HG03469 (cell line): Measurements from ENCODE around the gene HACD1.

Experiments used
- ATAC-seq: cut with Tn5 transposase; IDR thresholded peaks from one replicate; pipeline ENCODE4 v1.9.1; 2021; ENCODE audit warnings: mild to moderate bottlenecking, moderate library complexity, moderate number of reproducible peaks; ENCODE audit not compliant: unreplicated experiment

Gene HACD1, protein sequence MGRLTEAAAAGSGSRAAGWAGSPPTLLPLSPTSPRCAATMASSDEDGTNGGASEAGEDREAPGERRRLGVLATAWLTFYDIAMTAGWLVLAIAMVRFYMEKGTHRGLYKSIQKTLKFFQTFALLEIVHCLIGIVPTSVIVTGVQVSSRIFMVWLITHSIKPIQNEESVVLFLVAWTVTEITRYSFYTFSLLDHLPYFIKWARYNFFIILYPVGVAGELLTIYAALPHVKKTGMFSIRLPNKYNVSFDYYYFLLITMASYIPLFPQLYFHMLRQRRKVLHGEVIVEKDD

GRCh38 chr10:17617031-17617911, at the start of gene HACD1:
Gene HACD1 (minus strand): TSS chr10:17617374. CDS start chr10:17617339, 35 bp downstream.
- ATAC-seq, result peak; percentile 46

DNA sequence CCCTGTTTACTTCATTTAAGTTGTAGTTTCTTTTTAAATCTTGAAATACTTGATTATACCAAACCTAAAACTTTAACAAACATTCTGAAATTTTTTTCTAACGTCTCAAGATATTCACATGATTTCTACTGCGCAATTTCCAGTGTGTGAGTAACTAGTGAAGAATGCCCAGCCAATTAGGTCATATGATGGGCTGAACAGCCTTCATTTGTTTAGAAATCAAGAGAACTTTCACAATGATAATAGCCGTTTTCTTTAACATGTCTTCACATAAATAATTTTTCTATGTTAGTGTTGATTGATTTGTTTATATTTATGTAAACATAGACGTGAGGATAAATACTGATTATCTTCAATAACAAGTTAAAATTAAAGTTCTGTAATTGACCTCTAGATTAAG, 48.6 kb upstream of the HACD1 start:
- ATAC-seq, result no peak

GRCh38 chr10:17663450-17663849, 46.3 kb upstream of the HACD1 start:
- no peak for ATAC-seq

DNA sequence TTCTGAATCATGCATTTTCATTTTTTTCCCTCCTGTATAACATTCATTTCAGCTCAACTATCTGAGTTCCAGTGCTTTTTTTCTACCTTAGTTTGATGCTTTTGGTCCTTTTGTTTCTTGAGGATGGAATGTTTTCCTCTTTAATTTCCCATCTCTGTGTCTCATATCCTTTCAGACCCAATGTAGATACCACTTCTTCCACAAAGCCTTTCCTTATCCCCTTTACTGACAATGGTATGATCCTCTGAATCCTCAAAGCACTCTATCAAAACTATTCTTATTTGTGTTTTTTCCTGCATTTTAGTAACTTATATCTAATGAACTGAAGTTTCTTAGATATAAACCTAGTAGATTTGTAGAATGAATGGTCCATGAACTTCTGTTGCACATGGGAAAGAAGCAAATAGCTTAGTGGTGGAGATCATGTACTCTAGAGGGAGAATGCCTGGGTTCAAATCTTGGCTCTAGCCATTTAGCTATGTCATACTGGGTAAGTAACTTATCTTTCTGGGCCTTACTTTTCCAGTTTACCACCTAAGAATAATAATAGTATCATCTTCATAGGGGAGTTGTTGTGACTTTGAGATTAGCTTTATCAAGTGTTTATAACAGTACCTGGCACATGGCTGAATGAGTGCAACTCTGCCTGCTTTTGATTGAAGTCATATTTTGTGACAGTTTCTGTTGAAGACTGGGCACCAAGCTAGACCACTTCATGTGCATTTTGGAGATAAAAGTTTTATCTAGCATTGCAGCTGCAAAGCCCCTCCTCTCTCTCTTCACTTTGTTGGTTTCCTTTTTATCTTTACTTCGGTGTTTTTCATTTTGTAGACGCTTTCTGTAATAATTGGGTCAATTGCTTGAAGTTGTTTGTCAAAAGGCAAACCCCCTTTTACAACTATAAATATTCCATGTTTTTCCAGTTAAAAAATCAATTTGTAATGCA, 45.3 kb upstream of the HACD1 start:
- no peak for ATAC-seq

GRCh38 chr10:17661510-17661909, 44.3 kb upstream of the HACD1 start:
- ATAC-seq, result no peak

- no peak for ATAC-seq
Observed at GRCh38 chr10:17660921-17661320, 43.7 kb upstream of the HACD1 start.

DNA sequence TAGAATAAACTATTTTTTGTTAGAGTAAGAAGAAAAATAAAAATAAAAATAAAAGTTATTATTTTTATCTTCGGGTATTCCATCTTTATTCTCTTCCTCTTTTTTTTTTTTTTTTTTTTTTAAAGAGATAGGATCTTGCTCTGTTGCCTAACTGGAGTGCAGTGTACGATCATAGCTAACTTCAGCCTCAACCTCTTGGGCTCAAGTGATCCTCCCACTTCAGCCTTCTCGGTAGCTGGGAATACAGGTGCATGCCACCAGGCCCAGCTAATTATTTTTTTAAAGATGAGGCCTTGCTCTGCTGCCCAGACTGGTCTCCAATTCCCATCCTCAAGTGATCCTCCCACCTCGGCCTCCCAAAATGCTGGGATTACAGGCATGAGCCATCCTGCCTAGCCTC, 42.2 kb upstream of the HACD1 start:
- ATAC-seq, result no peak

DNA sequence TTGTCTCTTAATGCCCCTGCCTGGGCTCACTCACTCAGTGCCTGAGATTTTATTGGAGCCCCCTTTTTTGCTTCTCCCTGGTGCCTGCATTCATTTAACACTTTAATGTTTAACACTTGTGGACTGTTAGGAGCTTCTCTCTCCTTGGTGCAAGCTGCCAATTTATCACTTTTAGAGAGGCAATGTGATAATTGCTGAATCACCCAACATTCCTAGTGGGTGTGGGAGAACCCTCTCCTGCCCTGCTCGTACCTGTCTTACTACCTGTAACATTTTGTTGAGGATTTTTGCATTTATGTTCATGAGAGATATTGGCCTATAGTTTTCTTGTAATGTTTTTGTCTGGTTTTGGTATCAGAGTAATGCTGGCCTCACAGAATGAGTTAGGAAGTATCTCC, 39.9 kb upstream of the HACD1 start:
- no peak for ATAC-seq

DNA sequence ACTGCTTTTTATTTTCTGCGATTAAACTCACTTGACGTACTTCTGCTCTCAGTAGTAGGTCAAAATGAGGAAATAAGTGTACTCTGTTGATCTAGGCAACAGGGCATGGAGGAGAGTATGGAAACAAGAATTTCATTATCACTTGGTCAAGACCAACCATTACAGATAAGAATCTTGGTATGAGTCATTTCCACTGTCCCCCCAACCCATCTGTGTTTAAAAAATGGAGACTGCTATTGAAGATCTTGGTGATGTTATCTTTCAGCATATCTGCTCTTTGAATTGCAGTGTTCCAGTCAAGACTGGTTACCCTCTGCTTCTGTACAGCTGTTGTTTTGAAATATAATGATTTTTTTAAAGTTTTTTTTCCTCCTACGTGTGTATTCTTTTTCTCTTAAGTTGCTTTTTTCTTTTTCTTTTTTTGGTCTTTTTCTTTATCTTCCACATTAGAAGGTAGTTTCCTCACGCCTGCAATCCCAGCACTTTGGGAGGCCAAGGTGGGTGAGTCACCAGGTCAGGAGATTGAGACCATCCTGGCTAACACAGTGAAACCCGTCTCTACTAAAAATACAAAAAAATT, 38.5 kb upstream of the HACD1 start:
- peak; percentile 91 for ATAC-seq

DNA sequence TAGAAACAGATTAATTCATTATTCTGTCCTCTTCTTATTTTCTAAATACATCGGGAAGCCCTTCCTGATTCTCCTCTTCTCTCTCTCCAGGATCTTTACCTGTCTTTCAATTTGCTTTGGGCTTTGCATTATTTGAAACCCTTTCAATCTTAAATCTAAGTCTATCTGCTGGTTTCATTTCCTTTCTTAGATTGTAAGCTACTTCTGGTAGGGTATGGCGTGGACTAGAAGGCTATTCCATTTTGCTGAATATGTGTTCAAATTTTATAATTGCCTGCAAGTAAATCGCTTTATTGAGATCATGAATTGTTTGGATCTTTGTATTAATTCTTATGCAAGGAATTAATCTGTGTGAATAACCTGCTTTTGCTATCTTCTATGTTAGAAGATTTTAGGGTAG, 37.8 kb upstream of the HACD1 start:
- no peak for ATAC-seq

DNA sequence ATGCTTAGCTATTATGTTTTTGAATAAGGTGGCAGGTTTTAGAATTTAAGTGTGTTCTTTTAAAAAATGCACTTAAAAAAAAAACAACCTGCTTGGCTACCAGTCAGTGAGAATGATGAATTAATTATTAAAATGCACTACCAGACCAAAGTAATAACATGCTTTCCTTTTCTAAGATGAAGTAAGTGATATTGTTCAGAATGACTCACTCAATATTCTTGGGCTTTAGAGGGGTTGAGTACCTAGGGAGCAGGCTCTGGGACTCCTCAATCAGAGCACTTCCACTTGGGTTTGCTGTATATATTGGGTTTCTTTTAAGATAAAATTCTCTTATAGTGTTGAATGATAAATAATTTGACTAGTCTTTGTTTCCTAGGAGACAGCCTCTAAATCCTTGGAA, 35.4 kb upstream of the HACD1 start:
- no peak for ATAC-seq

DNA sequence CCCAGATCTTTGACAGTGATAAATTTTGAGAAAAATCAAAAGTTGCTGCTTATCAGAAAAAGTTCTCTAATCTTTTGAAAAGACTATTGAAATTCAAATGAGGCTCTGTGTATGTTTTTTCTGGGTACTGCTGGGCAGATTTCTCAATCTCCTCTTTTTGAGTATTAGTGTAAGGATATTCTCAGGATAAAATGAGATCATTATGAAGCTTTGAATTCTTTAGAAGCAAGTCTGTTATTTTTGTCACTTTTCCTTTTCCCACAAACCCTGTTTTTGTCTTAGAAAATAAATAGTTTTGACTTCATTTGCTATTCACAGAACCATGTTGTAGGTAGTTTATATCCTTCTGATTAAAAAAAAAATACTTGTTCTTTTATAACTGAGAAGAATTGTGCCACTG, 34.7 kb upstream of the HACD1 start:
- ATAC-seq, result no peak

DNA sequence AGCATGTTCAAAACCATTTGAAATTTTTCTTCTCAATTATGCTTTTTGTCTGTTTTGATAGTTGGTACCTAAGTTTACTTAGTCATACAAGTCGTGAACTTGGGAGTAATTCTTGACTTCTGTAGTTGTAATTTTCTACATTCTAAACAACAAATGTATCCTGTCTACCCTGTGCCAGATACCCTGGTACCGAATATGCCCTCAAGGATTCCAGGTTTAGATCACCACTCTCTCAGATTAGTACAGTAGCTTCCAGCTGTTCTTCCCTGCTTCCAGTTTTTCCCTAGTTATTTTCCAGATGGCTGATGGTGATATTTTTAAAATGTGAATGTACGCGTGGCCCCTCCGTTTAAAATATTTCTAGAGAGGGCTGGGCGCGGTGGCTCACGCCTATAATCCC, 33.2 kb upstream of the HACD1 start:
- no peak for ATAC-seq

GRCh38 chr10:17649836-17650235, 32.7 kb upstream of the HACD1 start:
- ATAC-seq, result no peak

- no peak for ATAC-seq
Observed at GRCh38 chr10:17649052-17649451, 31.9 kb upstream of the HACD1 start.

DNA sequence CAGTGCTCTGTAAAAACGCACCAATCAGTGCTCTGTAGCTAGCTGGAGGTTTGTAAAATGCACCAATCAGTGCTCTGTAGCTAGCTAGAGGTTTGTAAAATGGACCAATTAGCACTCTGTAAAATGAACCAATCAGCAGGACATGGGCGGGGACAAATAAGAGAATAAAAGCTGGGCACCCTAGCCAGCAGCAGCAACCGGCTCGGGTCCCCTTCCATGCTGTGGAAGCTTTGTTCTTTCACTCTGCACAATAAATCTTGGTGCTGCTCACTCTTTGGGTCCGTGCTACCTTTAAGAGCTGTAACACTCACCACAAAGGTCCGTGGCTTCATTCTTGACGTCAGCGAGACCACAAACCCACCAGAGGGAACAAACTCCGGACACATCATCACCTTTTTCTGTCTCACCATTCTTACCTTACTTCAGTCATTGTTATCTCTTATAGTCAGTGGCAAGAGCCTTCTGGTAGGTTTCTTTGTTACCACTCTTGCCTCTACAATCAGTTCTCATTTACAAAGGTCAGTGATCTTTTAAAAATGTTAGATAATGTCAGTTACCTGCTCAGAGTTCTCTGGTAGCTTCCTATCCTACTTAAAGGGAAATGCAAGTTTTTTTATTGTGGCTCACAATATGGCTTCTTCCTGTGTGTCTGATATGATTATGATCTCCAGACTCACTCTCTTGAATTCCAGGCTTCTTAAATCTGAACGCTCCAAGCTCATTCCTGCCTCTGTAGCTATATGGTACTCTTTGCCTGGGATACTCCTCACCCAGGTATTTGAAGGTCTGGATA, 31.3 kb upstream of the HACD1 start:
- no peak for ATAC-seq

GRCh38 chr10:17647326-17647725, 30.2 kb upstream of the HACD1 start:
- ATAC-seq, result no peak

- ATAC-seq, result no peak
Observed at GRCh38 chr10:17645621-17646345, 28.6 kb upstream of the HACD1 start.

GRCh38 chr10:17644485-17644943, 27.3 kb upstream of the HACD1 start:
- ATAC-seq, result peak; percentile 7
